Activated CD4-positive, alpha-beta T cell treated with anti-CD3 and anti-CD28 coated beads for 1 hour (primary cell): ENCODE results near the gene COL6A1.
A peak's percentile ranks its signal among the peaks of the same experiment; 100 is the strongest.

ENCODE experiments used
- DNase-seq: peaks from one replicate; pipeline ENCODE4 v3.0.0-alpha.2; 2020

Gene COL6A1, protein sequence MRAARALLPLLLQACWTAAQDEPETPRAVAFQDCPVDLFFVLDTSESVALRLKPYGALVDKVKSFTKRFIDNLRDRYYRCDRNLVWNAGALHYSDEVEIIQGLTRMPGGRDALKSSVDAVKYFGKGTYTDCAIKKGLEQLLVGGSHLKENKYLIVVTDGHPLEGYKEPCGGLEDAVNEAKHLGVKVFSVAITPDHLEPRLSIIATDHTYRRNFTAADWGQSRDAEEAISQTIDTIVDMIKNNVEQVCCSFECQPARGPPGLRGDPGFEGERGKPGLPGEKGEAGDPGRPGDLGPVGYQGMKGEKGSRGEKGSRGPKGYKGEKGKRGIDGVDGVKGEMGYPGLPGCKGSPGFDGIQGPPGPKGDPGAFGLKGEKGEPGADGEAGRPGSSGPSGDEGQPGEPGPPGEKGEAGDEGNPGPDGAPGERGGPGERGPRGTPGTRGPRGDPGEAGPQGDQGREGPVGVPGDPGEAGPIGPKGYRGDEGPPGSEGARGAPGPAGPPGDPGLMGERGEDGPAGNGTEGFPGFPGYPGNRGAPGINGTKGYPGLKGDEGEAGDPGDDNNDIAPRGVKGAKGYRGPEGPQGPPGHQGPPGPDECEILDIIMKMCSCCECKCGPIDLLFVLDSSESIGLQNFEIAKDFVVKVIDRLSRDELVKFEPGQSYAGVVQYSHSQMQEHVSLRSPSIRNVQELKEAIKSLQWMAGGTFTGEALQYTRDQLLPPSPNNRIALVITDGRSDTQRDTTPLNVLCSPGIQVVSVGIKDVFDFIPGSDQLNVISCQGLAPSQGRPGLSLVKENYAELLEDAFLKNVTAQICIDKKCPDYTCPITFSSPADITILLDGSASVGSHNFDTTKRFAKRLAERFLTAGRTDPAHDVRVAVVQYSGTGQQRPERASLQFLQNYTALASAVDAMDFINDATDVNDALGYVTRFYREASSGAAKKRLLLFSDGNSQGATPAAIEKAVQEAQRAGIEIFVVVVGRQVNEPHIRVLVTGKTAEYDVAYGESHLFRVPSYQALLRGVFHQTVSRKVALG

DNA sequence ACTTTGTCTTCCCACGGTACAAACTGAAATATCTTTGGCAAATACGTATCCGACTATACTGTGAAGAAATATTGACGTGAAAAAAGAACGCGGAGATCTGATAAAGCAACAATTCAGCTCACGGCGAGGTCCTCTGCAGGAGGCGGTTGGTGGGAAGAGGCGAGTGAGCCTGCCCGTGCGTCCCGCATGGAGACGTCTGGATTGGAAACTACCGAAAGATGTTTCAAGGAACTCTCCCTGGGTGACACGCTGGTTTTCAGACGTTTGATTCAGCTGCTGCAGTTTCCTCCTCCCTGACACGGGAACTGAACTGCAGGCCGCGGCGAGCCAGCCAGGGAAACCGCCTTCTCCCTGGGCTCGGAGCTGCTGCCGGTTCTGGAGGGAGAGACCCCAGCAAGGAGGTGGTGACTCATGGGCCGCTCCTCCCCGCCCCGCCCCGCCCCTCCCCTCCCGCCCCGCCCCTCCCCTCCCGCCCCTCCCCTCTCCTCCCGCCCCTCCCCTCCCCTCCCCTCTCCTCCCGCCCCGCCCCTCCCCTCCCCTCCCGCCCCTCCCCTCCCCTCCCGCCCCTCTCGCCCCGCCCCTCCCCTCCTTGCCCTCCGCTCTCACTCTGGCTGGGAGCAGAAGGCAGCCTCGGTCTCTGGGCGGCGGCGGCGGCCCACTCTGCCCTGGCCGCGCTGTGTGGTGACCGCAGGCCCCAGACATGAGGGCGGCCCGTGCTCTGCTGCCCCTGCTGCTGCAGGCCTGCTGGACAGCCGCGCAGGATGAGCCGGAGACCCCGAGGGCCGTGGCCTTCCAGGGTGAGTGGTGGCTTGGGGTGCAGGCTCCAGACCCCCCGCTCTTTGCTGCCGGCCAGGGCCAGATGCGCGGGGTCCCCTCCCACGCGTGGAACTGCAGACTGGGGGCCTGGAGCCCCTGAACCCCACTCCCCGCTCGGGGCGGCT is at the start of gene COL6A1:
TSS of gene COL6A1 (plus strand) at position 620 of the 941 bp plus-strand sequence. CDS start at position 701, 81 bp downstream.
- peak; percentile 33 for DNase-seq

DNA sequence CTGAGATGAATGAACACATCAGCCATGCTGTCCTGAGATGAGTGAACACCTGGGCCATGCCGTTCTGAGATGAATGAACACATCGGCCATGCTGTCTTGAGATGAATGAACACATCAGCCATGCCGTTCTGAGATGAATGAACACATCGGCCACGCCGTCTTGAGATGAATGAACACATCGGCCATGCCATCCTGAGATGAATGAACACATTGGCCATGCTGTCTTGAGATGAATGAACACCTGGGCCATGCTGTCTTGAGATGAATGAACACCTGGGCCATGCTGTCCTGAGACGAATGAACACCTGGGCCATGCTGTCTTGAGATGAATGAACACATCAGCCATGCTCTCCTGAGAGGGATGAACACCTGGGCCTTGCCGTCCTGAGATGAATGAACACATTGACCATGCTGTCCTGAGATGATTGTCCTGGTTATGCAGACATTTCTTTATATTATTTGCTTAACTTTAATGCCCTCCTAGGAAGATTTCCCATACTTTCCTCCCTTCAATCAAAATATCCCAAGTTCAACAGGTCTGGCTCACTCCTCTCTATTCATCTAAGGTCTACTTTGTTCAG is 48.6 kb upstream of the COL6A1 start:
- no peak for DNase-seq

DNA sequence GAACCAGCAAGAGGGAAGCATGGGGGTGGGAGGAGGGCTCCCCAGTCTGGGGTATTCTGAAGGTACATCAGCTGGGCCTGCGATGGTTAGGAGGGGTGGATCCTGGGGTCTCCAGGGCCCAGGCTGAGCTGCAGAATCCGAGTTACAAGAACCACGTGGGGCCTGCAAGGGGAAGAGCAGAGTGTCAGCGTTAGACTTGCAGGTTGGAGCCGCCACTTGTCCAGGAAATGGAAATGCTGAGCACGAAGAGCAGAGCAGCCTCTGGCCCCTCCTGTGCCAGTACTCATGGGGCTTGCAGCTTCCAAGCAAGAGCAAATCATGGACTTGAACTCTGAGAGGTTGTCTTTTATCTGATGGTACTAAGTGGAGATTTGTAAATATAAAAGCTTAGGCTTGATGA is 47.5 kb upstream of the COL6A1 start:
- no peak for DNase-seq

DNA sequence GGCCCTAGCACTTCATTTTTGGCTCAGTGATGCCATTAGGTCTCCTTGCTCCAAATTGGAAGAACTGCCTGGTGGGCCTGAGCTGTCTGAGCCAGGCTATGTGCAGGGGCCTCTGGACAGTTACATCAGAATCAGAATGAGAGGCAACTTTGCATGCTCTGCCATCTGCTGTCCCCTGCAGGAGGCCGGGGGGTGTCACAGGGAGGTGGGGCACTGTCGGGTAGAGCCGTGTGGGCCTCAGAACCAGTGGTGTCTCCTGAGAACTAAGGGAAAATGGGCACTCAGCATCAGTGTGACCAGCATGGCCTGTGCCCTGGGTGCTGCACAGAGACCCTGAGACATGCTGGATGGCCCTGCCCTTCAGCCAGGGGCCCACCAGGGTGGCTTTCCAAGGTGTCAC is 47.0 kb upstream of the COL6A1 start:
- DNase-seq: no peak

DNA sequence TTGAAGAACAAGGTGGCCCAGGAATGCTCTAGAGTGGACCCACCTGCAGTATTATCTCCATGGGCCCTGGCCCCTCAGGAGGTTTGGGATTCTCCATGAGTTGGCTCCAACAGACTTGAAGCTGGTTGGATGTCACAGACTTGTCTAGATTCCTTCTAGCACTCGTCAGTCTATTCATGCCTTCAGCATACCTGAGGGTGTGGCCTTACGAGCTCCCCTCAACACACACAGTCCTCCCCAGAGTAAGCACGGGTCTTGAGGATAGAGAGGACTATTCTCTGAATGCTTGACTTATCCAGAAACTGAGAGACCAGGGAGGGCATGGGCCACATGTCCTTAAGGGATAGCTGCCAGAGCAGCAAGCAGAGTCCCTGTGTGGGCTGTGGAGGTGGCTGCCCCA is 45.9 kb upstream of the COL6A1 start:
- no peak for DNase-seq

DNA sequence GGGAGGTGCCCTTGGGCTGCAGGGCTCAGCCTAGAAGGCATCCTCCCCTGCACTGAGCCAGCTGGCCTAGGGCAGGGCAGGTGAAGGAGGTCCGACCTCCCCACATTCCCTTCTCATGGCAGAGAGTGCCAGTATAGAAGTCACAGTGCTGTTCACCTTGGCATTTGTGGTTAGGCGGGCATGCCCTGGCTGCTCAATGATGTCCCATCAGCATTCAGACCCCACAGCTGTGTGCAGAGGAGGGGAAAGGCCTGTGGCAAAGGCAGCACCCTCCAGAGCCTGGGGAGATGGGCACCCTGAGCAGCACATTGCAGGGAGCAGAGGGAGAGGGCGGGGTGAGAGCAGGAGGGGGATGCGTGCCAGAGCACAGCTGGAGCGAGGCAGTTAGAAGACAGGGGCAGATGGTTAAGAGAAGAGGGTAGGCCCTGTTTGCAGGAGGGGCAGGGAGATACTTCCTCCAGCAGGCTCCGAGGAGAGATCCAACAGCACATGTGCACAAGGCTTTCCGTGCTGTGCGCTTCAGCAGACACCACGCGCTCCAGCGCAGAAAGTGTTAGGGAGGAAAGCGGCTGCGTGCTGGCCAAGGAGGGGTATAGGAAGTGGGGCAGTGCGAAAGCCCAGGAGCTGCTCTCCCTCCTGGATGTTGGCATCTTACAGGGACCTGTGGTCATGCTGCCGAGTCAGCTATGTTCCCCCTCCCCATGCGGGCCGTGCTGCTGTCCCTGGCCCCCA is 43.7 kb upstream of the COL6A1 start:
- no peak for DNase-seq

DNA sequence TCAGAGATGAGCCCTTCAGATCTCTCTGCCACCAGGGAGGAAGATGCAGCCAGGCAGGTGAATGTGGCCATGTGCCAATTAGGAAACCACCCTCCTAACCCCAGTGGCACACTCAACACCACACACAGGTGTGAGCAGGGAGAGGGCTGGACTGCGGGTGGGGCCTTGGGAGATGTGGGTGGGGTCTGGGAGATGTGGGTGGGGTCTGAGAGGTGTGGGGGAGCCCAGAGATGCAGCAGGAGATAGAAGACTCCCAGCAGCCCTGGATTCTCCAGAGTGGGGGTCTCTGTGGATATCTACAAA is 43.2 kb upstream of the COL6A1 start:
- no peak for DNase-seq

DNA sequence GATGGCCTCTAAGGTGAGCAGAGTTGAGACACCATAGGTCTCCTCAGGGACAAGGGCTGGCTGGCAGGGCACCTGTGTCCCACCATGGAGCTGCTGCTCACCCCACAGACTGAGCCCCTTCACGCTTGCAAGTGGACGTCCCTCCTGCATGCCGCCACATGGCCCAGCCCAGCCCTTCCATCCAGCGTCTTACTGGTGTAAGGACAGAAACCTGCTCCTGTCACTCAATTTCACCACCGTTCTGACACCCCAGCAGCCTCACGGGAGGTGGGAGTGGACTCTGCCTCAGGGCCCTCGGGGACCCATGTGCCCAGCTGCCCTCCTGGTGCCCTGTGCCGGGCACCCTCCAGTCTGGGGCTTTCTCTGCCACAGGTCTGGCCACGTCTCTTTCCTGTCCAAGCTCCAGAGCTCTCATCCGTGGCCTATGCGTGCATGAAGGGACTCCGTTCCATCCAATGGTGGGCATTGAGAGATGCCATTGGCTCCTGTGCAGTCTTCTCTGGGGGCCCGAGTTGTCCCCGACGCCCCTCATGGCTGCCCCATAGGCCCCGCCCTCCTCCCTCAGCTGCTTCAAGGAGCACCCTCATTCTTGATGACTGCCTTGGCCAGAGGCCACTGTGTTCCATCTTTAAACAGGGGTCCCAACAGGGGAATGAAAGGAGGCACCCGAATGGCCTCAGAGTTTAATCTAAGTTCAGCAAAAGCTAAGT is 42.6 kb upstream of the COL6A1 start:
- DNase-seq: no peak

DNA sequence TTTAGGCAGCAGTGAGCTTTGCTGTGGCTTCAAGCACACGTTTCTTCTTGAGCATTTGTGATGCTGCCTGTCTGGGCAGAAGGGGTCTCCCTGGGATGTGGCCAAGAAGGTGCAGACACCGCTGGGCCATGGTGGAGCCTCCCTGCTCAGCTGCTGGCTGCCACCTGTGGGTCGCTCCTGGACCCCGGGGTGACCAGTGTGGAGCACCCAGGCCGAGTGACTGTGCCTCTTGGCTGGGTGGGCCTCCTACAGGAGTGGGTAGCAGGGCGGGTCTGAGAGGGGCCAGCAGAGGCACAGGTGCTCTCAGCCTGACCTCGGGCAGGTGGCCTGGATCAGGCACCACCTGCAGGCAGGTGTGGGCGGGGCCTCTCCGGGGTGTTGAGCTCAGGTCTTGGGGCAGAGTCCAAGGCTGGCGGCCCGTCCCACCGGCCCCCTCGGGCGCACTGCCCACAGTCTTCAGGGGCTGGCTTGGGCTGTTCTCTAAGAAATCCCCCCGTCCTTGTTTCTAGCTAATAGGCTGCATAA is 42.0 kb upstream of the COL6A1 start:
- DNase-seq: no peak

DNA sequence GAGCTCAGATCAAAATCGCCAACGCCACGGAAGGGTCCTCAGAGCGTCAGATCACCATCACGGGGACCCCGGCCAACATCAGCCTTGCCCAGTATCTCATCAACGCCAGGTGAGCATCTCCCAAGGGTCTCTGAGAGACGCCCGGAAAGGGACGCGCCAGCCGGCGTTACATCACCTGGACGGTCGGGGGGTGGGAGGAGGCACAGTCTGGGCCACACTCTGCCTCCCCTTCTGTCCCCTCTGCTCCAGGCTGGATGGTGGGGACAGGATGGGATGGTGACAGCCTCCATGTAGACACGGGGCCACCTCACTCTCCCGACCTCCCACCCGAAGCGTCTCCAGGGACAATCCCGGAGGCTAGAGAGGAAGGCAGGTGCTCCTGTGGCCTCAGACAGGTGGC is 41.5 kb upstream of the COL6A1 start:
- no peak for DNase-seq

DNA sequence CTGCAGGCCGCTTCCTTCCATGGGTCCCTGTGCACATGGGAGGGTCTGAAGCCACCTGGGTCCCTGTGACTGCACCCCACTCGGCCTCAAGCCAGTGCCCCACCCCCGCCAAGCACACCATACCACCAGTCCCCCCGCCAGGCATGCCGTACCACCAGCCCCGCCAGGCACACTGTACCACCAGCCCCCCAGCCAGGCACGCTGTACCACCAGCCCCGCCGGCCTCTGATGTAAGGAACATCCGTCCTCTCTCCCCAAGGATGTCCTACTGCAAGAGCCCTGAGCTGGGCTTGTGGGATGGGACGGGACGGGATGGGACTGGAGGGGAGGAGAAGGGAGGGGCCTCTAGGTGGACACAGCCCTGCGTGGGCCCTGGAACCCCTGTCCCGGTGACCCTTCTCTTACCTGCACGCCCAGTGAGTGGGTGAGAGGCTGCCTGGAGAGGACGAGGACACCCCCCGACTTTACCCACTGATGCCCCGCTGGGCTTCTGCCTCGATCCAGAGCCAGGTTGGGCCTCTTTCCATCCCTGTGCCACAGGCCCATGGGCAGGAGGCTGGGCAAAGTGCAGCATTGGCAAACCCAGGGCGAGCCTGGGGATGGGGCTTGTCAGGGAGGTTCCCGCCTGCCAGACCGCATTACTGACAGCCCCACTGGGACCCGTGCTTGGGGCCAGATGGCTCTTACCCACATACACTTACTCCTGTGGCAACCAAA is 40.8 kb upstream of the COL6A1 start:
- DNase-seq: no peak

DNA sequence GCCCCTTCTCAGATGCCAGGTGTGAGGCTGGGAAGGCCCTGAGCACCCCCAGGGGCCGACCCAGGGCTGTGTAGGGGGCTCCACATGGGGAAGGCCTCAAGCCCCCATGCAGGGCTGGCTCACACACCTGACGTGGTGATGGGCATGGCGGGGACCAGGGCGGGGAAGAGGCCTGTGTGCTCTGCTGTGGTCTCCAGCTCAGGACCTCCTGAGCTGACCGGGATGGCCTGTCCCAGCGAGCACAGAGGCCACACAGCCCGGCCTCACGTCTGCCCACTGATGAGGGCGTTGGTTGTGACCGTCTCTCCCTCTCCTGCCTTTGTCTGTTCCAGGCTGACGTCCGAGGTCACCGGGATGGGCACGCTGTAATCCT is 40.2 kb upstream of the COL6A1 start:
- no peak for DNase-seq

DNA sequence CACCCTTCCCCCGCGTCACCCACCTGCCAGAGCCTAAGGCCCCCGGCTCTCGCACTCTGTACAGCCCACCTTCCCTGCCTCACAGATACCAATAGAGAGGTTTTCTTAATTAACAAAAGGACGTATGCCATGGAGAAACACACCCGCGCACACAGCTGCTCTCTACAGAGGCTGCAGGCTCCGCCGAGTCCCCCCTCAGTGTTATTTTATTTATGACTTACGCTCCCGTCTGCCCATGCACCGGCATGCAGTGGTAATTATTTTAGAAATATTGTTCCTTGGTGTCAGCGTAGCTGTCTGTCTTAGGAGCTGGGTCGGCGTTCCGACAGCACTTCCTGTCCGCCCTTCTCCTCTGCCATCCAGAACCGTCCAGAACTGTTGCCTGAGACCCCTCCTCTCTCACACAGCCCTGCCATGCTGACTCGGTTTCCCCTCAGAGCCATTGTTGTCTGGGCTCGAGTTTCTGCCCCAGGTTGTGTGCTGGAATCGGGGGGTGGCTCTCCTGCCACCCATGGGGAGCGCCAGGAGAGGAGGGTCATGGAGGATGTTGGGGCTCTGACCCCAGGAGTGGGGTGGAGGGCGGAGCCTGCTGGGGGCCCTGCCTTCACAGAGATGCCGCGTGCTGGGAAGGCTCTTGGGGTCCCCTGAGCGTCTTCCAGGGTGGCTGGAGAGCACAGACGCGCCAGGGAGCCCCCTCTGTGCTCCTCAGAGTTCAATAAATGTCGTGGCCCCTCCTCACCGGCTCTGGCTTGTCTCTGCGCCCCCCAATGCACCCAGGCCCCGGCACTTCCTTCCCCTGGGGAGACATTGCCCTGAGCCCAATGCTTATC is 39.6 kb upstream of the COL6A1 start:
- DNase-seq: no peak

DNA sequence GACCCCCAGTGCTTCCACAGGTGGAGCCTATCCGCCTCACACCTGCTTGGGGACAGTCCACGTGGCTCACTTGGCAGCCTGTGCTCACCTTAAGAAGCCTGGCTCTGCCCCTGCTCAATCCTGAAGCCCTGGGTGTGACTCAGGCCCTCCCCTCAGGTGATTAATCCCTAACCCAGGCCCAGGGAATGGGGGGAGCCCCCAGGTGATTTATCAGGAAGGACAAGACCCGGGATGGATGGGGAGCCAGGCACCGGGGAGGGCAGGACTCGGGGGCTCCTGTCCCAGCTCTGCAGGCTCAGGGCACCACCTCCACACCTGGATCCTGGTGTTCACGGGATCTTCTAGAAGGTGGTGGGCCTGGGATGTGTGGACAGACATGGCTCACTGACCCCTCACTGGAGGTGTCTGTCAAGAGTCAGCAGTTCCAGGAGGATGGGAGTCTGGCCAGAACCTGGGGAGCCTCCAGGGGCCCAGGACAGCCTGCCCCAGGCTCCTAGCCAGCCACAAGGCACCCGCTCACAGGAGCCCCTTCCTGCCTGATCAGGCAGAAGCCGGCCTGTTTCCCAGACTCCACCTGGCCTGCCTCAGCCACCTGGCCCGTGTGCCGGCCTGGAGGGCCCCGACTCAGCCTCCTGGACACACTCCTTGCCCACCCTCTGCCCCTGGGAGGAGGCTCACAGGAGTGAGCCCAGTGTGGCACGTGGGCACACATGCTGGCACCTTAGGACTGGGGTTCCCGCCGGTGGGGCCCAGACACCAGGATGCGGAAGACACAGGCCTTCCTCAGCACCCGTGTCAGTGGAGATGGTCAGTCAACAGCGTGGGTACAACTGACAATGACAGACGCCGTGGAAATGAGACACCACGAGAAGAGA is 38.6 kb upstream of the COL6A1 start:
- no peak for DNase-seq

DNA sequence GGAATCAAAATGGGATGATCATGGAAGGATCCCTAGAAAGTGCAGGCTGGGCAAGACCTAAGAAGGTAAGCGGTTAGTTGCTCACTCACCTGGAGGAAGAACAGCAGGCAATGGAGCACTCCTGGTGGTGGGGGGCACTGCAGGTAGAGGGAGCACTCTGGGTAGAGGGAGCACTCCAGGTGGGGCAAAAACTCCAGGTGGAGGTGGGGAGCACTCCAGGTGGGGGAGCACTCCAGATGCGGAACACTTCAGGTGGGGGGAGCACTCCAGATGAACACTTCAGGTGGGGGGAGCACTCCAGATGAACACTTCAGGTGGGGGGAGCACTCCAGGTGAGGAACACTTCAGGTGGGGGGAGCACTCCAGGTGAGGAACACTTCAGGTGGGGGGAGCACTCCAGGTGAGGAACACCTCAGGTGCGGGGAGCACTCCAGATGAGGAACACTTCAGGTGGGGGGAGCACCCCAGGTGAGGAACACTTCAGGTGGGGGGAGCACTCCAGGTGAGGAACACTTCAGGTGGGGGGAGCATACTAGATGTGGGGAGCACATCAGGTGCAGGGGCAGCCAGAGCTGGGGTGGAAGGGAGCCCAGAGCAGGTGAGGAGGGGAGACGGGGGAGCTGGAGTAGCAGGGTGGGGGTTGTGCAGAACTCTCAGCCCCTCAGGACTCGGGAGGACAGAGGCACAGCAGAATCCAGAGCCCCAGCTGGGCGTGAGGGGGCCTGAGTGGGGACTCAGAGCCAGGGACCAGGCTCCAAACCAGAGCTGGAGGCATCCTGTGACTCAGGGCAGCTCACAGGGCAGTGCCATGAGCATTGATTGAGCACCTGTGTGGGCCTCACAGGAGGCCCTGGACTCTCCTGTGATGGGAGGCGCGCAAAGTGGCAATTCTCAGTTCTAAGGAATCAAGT is 37.7 kb upstream of the COL6A1 start:
- no peak for DNase-seq

DNA sequence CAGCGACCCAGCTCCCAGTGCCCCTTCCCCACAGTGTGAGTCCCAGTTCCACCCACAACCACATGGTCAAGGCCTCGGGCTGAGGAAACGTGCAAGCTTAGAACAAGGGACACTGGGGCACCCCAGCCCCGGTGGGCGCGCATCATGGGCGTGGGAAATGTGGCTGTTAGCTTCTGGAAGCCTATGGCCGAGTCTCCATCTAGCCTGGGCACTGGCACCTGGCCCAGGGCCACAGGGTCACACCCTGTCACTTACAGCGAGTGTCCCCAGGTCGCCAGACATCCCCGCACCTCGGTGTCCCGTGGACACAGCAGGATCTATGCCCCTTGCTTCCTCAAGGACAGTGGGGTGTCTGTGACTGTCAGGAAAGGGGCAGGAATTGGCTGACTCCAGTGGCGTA is 37.0 kb upstream of the COL6A1 start:
- no peak for DNase-seq
